CD14-positive monocyte (primary cell): Measurements from ENCODE around the gene DACT2. TPM values are rescaled to one million over a fixed set of nuclear protein-coding genes. Genes with fewer than 3 reads are reported as not detected.
"Not testable (repeated sequence)": the region's sequence is repeated elsewhere in the genome, so short reads cannot be mapped to it uniquely, and the experiment has no call there.

Experiments used
- DNase-seq, 3 donors: peaks; one replicate each; pipeline ENCODE4 v3.0.0-alpha.2; 2011 to 2022
- H2AFZ ChIP-seq: 2 replicates; pipeline ENCODE4 v1.6.0; 2012; ENCODE audit warnings: mild to moderate bottlenecking, low read depth, low read length, inconsistent platforms; ENCODE audit not compliant: insufficient read depth, poor library complexity, severe bottlenecking
- H3K27ac ChIP-seq, 2 donors: 1 replicate in 1 of 2; 2 replicates in 1 of 2; pipeline ENCODE4 v1.5.1; 2012 to 2013; ENCODE audit warnings: low read length in 2 of 2, control low read depth in 1 of 2, inconsistent platforms in 1 of 2, low read depth in 1 of 2, mild to moderate bottlenecking in 1 of 2
- H3K27me3 ChIP-seq, 2 donors: one replicate each; pipeline versions ENCODE4 v1.6.0 to v1.6.1; 2011 to 2013; ENCODE audit warnings: low read length in 2 of 2; ENCODE audit not compliant: control insufficient read depth in 2 of 2, insufficient read depth in 2 of 2
- H3K36me3 ChIP-seq, 2 donors: replicated peaks in 1 of 2; 1 replicate in 1 of 2; 2 replicates in 1 of 2; pipeline versions ENCODE4 v1.5.1 to v1.6.1; 2012 to 2013; ENCODE audit warnings: low read length in 2 of 2, control low read depth in 1 of 2, inconsistent platforms in 1 of 2, mild to moderate bottlenecking in 1 of 2; ENCODE audit not compliant: insufficient read depth in 2 of 2, control insufficient read depth in 1 of 2
- H3K4me1 ChIP-seq, 2 donors: 1 replicate in 1 of 2; 2 replicates in 1 of 2; pipeline versions ENCODE4 v1.5.1 to v1.6.1; 2012 to 2013; ENCODE audit warnings: low read length in 2 of 2, control low read depth in 1 of 2, inconsistent platforms in 1 of 2, mild to moderate bottlenecking in 1 of 2, moderate library complexity in 1 of 2; ENCODE audit not compliant: insufficient read depth in 2 of 2, control insufficient read depth in 1 of 2
- H3K4me2 ChIP-seq: replicated peaks from 2 replicates; pipeline ENCODE3; 2012; ENCODE audit warnings: low read length, moderate library complexity, mild to moderate bottlenecking; ENCODE audit not compliant: poor library complexity, severe bottlenecking; ENCODE audit errors: extremely low read depth
- H3K4me3 ChIP-seq, 3 experiments: fragments of 200-600 bp in 1 of 3; sonication (generic) in 1 of 3; replicated peaks in 1 of 3; 1 replicate in 2 of 3; 2 replicates in 1 of 3; pipeline ENCODE4 v1.5.1; 2011 to 2013; ENCODE audit warnings: low read length in 3 of 3, mild to moderate bottlenecking in 3 of 3, control low read depth in 2 of 3, low read depth in 2 of 3, inconsistent platforms in 1 of 3, moderate library complexity in 1 of 3
- H3K79me2 ChIP-seq: 2 replicates; pipeline ENCODE4 v1.6.0; 2012; ENCODE audit warnings: mild to moderate bottlenecking, control low read depth, inconsistent platforms, low read length, moderate library complexity; ENCODE audit not compliant: insufficient read depth
- H3K9ac ChIP-seq: 2 replicates; pipeline ENCODE4 v1.6.0; 2017; ENCODE audit warnings: low read length, mild to moderate bottlenecking; ENCODE audit not compliant: insufficient read depth, poor library complexity, severe bottlenecking
- H3K9me3 ChIP-seq, 2 donors: replicated peaks in 1 of 2; 1 replicate in 1 of 2; 2 replicates in 1 of 2; pipeline versions ENCODE4 v1.5.1 to v1.6.1; 2012 to 2013; ENCODE audit warnings: low read length in 2 of 2, control low read depth in 1 of 2; ENCODE audit not compliant: control insufficient read depth in 1 of 2, insufficient read depth in 1 of 2
- H4K20me1 ChIP-seq: 2 replicates; pipeline ENCODE4 v1.6.0; 2012; ENCODE audit warnings: mild to moderate bottlenecking, low read length, control low read depth, moderate library complexity; ENCODE audit not compliant: insufficient read depth
- H3K27ac Mint-ChIP-seq, 7 donors: one replicate each; pipeline ENCODE4 v1.8.0; 2020; ENCODE audit warnings: mild to moderate bottlenecking in 7 of 7, mixed read lengths in 7 of 7, moderate library complexity in 6 of 7, inconsistent platforms in 2 of 7
- H3K27me3 Mint-ChIP-seq, 3 donors: one replicate each; pipeline ENCODE4 v1.8.0; 2021 to 2022; ENCODE audit warnings: low read depth in 3 of 3, mild to moderate bottlenecking in 3 of 3, mixed read lengths in 3 of 3, moderate library complexity in 3 of 3, inconsistent platforms in 1 of 3
- H3K36me3 Mint-ChIP-seq, 2 donors: one replicate each; pipeline ENCODE4 v1.8.0; 2020; ENCODE audit warnings: mixed read lengths in 2 of 2, inconsistent platforms in 1 of 2, mild to moderate bottlenecking in 1 of 2
- H3K4me1 Mint-ChIP-seq: one replicate; pipeline ENCODE4 v1.8.0; 2020; ENCODE audit warnings: mild to moderate bottlenecking, mixed read lengths
- H3K4me3 Mint-ChIP-seq, 2 donors: one replicate each; pipeline ENCODE4 v1.8.0; 2020; ENCODE audit warnings: mild to moderate bottlenecking in 2 of 2, mixed read lengths in 2 of 2, moderate library complexity in 1 of 2
- H3K9me3 Mint-ChIP-seq, 7 donors: one replicate each; pipeline ENCODE4 v1.8.0; 2020 to 2022; ENCODE audit warnings: mixed read lengths in 7 of 7, mild to moderate bottlenecking in 6 of 7, moderate library complexity in 6 of 7, inconsistent platforms in 2 of 7
- CTCF ChIP-seq: fragments of 200-600 bp; IDR thresholded peaks from one replicate; pipeline ENCODE4 v1.8.0; 2022; ENCODE audit warnings: antibody characterized with exemption, mild to moderate bottlenecking
- WGBS: methylation state at CpG from one replicate; pipeline ENCODE4 v1.1.5; 2013; ENCODE audit warnings: missing lambda C conversion rate; ENCODE audit not compliant: insufficient coverage; 5-methylcytosine and 5-hydroxymethylcytosine counted together
- intact Hi-C, 2 donors: fragments of 100-400 bp; cut with micrococcal nuclease; formaldehyde crosslinking; loops; one replicate each; pipeline versions ENCODE4 v1.15.0 to v1.15.1; 2023
- polyA plus RNA-seq, 3 donors: library from polyadenylated mRNA; depleted of rRNA in 1 of 3; unstranded in 2 of 3; stranded (reverse) in 1 of 3; fragments of 300-500 nt in 2 of 3; fragments of >200 nt in 1 of 3; fragmentation: Illumina TruSeq in 2 of 3; gene quantifications; 1 replicate in 2 of 3; 2 replicates in 1 of 3; pipeline ENCODE4 v1.2.3, GENCODE V29; 2012 to 2021

The DACT2 gene
- polyA plus RNA-seq, 3 donors = not detected

DNA sequence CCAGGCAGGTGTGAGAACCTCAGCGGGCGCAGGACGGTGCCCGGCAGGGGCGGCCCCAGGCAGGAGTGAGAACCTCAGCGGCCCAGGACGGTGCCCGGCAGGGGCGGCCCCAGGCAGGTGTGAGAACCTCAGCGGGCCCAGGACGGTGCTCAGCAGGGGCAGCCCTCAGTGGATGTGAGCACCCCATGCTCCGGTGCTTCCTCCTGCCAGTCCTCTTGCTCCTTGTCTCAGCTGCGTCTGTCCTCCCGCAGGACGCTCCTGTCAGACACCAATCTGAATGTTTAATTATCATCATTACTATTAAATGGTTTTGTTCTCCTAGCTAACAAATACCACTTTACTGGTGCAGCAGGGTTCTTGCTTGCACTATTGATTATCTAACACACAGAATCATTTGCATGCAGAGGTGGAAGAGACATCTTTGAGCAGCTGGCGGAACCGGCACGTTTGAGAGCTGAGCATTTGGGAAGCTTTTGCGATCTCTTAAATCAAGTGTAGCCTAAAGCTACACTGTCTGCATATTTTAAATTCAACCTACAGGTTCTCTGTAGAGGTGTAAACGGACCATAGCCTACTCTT lies 39.4 kb upstream of the DACT2 start:
- Mint-ChIP-seq H3K9me3 (peaks cover 0 to 7% (median 3%) of the 10 kb centered on the region in 7 donors), H3K4me1 (no peaks in the 10 kb centered on the region), H3K36me3 (no peaks in the 10 kb centered on the region), H3K27me3 (peaks cover 0 to 3% (median 1%) of the 10 kb centered on the region in 3 donors), H3K4me3 (no peak overlapping the region), H3K27ac (no peak overlapping the region)
- H4K20me1 ChIP-seq = no peaks in the 10 kb centered on the region
- H3K4me2 ChIP-seq = no peak overlapping the region
- peaks cover 0 to 3% of the 10 kb centered on the region in 2 donors for H3K9me3 ChIP-seq
- intact Hi-C loops = no loop called here
- no peak for DNase-seq
- no peak overlapping the region for H3K9ac ChIP-seq
- H3K4me1 ChIP-seq = no peaks in the 10 kb centered on the region
- H3K4me3 ChIP-seq = no peak overlapping the region
- WGBS = 93% methylated on average over 8 of the region's 20 CpGs
- no peak overlapping the region for H2AFZ ChIP-seq
- no peak for TF ChIP-seq CTCF
- no peaks in the 10 kb centered on the region for H3K79me2 ChIP-seq
- no peaks in the 10 kb centered on the region for H3K36me3 ChIP-seq
- no peak overlapping the region for H3K27ac ChIP-seq
- no peaks in the 10 kb centered on the region for H3K27me3 ChIP-seq

DNA sequence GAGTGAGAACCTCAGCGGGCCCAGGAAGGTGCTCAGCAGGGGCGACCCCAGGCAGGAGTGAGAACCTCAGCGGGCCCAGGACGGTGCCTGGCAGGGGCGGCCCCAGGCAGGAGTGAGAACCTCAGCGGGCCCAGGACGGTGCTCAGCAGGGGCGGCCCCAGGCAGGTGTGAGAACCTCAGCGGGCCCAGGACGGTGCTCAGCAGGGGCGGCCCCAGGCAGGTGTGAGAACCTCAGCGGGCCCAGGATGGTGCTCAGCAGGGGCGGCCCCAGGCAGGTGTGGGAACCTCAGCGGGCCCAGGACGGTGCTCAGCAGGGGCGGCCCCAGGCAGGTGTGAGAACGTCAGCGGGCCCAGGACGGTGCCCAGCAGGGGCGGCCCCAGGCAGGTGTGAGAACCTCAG lies 37.3 kb upstream of the DACT2 start:
- H3K4me1 Mint-ChIP-seq, DNase-seq, H3K27me3 Mint-ChIP-seq, H3K9me3 ChIP-seq, H4K20me1 ChIP-seq, H3K4me1 ChIP-seq, H3K9ac ChIP-seq, H3K36me3 ChIP-seq, H3K27ac ChIP-seq, H3K36me3 Mint-ChIP-seq, H3K27ac Mint-ChIP-seq, H2AFZ ChIP-seq, H3K27me3 ChIP-seq, H3K9me3 Mint-ChIP-seq, H3K4me3 ChIP-seq, H3K79me2 ChIP-seq, H3K4me3 Mint-ChIP-seq, intact Hi-C loops, H3K4me2 ChIP-seq: not testable (repeated sequence)
- 100% methylated on average over 5 of the region's 20 CpGs for WGBS
